Measurements from ENCODE around the gene LMX1B.
A peak's percentile ranks its signal among the peaks of the same experiment; 100 is the strongest.
"Not testable (repeated sequence)": the region's sequence is repeated elsewhere in the genome, so short reads cannot be mapped to it uniquely, and the experiment has no call there.

LMX1B gene

DNA sequence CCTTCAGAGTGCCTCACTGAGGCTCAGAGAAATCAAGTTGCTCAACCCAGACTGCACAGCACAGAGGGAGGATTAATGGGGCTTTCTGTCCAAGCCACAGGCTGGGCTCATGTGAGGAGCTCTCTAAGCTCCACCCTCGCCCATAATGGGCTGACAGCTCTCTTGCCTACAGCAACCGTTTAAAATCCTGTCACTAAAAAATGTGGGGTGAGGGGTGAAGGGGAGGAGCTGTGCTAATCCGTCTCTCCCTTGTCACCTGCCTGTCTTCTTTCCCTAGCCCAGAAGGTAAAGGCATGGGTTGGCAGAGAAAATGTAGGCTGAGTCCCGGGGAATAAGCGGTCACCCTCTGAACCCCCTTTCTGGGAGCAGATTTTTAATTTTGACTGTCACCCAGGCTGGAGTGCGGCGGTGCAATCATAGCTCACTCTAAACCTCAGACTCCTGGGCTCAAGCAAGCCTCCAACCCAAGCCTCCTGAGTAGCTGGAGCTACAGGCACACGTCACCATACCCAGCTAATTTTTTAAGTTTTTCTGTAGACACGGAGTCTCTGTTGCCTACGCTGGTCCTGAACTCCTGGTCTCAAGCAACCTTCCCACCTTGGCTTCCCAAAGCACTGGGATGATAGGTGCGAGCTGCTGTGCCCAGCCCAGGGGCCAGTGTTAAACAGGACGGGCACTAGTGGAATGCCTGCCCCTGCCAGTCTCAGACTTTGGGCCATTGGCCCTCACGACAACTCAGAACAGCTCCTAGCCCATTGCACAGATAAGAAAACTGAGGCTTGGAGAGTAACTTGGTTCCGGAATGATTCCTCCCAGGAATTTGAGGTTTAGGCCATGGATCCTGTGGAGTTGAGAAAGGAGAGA is 89.5 kb downstream of the LMX1B start:
- no peaks in the 10 kb centered on the region for H3K9me3 ChIP-seq (ENCODE audit: low read depth, low read length)
- H3K4me3 ChIP-seq = no peak overlapping the region
- no peak overlapping the region for H3K27ac ChIP-seq
- H3K9ac ChIP-seq (ENCODE audit: insufficient read length) = no peak overlapping the region
- no peaks in the 10 kb centered on the region for H3K36me3 ChIP-seq (ENCODE audit: insufficient read depth, low read length)
- DNase-seq (ENCODE audit: low read depth, low spot score) = no peak
- TF ChIP-seq EZH2 (IDR thresholded peaks at IDR 0.05) (no peak), FOXP2 (optimal IDR thresholded peaks at IDR 0.05; ENCODE audit: control extremely low read depth, extremely low read length, insufficient read depth) (no peak), POLR2AphosphoS5 (IDR thresholded peaks at IDR 0.05; ENCODE audit: borderline replicate concordance, low read depth, low read length) (no peak)

DNA sequence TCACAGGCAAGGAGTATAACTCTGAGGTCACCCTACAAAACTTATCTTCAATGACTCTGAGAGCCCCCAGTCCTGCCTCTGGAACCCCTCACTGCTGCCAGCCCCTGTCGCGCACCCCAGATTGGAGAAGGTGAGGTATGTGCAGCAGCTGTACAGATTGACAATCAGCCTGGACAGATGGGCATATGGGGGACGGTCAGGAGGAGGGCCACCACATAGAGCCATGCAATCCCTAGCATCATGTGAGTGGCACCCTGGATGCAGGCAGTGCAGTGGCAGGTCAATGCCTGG is 90.1 kb downstream of the LMX1B start:
- H3K27ac ChIP-seq = no peak overlapping the region
- no peak overlapping the region for H3K4me3 ChIP-seq
- H3K9me3 ChIP-seq (ENCODE audit: low read depth, low read length) = no peaks in the 10 kb centered on the region
- no peak for DNase-seq (ENCODE audit: low read depth, low spot score)
- no peak overlapping the region for H3K9ac ChIP-seq (ENCODE audit: insufficient read length)
- no peak for TF ChIP-seq EZH2 (IDR thresholded peaks at IDR 0.05)
- no peak for TF ChIP-seq FOXP2 (optimal IDR thresholded peaks at IDR 0.05; ENCODE audit: control extremely low read depth, extremely low read length, insufficient read depth)
- TF ChIP-seq POLR2AphosphoS5 (IDR thresholded peaks at IDR 0.05; ENCODE audit: borderline replicate concordance, low read depth, low read length) = no peak
- H3K36me3 ChIP-seq (ENCODE audit: insufficient read depth, low read length) = no peaks in the 10 kb centered on the region

DNA sequence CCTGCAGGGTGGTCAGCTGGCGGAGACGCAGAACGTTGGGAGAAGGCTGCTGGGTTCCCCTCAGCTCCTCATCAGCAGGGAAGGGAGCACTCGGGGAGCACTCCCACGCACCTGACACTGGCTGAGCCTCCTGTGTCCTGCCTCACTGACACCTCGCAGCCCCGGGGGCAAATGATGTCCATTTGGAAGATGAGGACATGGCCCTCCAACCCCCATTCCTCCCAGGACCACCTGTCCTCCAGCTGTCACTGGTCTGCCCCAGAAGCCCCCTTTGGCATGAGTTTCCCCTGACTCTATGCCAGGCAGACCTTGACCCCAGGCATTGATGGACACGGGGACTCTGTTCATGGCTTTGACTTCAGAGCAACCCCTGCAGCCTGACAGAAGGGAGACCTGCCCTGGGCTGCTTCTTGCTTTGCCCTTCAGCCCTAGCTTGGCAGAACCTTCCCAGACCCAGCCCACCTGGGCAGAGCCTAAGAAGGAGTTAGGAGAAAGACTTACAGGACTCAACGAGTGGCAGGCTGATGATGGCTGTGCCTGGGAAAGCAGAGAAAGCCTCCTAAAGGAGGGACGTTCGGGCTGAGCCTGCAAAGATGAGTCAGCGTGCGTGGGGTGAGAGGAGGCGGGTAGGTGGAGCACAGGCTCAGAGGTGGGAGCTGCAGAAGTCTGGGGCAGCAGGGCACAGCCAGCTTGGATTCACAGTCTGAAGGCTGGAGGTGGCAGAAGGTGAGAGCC is 90.6 kb downstream of the LMX1B start:
- no peak overlapping the region for H3K9ac ChIP-seq (ENCODE audit: insufficient read length)
- TF ChIP-seq EZH2 (IDR thresholded peaks at IDR 0.05) (no peak), FOXP2 (optimal IDR thresholded peaks at IDR 0.05; ENCODE audit: control extremely low read depth, extremely low read length, insufficient read depth) (no peak), POLR2AphosphoS5 (IDR thresholded peaks at IDR 0.05; ENCODE audit: borderline replicate concordance, low read depth, low read length) (no peak)
- H3K4me3 ChIP-seq = peak overlapping the region; percentile 72; the same call in 1 of the 2 replicates
- no peak overlapping the region for H3K27ac ChIP-seq
- H3K9me3 ChIP-seq (ENCODE audit: low read depth, low read length) = no peaks in the 10 kb centered on the region
- no peaks in the 10 kb centered on the region for H3K36me3 ChIP-seq (ENCODE audit: insufficient read depth, low read length)
- DNase-seq (ENCODE audit: low read depth, low spot score) = no peak

DNA sequence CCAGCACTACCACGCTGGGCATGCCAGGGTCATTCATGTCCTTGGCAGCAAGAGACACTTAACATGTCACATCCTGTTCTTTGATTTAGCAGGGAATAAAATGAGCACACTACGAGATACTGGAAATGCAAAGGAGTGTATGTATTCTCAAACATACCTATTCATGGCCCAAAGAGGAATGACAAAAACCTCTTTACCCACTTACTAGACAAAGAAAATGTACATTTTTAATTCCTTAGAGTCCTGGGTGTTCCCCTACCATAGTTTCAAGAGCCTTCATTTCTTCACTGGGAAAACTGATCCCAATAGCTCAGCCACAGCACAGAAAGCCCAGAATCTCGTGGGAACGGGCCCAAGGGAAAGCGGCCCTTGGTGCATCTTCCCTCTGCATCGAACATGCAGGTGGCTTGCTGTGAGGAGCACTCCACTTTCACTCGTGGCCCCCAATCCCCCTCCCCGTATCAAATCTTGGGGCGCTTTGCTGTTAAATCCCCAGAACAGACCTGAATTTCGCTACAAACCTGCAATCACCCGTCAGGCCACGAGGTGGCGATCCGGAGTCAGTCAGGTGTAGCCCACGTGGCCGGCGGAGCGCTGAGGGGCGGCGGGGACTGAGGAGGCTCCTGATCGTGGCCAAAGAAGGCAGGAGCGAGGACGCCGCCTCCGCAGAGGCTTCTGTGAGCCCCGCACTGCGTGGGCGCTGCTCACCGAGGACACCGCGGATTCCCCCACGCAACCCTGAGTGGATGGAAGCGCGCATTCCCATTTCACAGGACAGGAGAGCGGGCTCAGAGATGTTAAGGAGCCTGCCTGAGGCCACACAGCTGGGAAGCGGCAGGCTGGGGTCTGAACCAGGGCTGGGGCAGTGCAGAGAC is 91.4 kb downstream of the LMX1B start:
- Histone ChIP-seq H3K36me3 (ENCODE audit: insufficient read depth, low read length) (no peaks in the 10 kb centered on the region), H3K9me3 (ENCODE audit: low read depth, low read length) (no peaks in the 10 kb centered on the region), H3K9ac (ENCODE audit: insufficient read length) (no peak overlapping the region), H3K4me3 (peak overlapping the region; percentile 72), H3K27ac (no peak overlapping the region)
- TF ChIP-seq FOXP2 (optimal IDR thresholded peaks at IDR 0.05; ENCODE audit: control extremely low read depth, extremely low read length, insufficient read depth) = no peak
- TF ChIP-seq EZH2 (IDR thresholded peaks at IDR 0.05) = no peak
- no peak for TF ChIP-seq POLR2AphosphoS5 (IDR thresholded peaks at IDR 0.05; ENCODE audit: borderline replicate concordance, low read depth, low read length)
- DNase-seq (ENCODE audit: low read depth, low spot score) = no peak

DNA sequence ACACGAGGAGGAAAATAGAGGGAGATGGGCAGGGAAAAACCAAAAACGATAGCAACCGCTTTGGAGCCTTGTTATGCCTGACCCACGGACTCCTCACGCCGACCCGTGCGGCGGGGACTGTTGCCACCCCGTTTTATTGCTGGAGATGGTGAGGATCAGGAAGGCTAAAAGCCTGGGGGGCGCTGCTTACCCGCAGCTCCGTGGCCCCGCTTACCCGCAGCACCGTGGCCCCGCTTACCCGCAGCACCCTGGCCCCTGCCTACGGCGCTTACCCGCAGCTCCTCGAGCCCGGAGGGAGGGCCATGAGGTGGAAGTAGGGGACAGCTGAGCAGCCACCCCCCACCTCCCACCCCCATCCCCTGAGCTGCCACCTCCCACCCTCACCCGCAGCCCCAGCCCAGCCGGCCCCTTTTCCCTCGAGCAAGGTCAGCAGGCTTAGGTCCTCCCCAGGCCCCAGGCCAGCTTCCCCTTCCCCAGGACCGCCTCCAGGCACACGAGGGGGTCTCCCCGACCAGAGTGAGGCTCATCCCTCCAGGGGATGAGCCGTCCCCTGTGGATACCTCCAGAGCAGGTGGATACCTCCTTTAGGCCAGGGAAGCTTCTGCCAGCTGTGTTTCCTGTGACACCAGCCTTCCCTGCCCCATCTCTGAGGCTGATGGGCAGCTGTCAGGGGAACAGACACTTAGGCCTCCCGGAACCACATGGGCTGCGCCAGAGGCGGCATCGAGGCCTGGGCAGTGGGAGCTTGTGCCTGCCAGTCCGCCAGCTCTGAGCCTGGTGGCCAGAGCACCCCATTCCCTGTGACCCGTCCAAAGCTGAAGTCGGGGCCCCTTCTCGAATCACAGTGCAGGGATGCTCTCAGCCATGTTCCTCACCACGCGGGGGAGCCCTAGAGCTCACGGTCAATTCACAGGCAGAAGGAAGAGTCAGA is 92.3 kb downstream of the LMX1B start:
- no peak for TF ChIP-seq EZH2 (IDR thresholded peaks at IDR 0.05)
- no peak for TF ChIP-seq POLR2AphosphoS5 (IDR thresholded peaks at IDR 0.05; ENCODE audit: borderline replicate concordance, low read depth, low read length)
- TF ChIP-seq FOXP2 (optimal IDR thresholded peaks at IDR 0.05; ENCODE audit: control extremely low read depth, extremely low read length, insufficient read depth) = no peak
- Histone ChIP-seq H3K4me3 (peak overlapping the region; percentile 72), H3K36me3 (ENCODE audit: insufficient read depth, low read length) (no peaks in the 10 kb centered on the region), H3K9me3 (ENCODE audit: low read depth, low read length) (no peaks in the 10 kb centered on the region), H3K27ac (no peak overlapping the region), H3K9ac (ENCODE audit: insufficient read length) (no peak overlapping the region)
- DNase-seq (ENCODE audit: low read depth, low spot score) = no peak

DNA sequence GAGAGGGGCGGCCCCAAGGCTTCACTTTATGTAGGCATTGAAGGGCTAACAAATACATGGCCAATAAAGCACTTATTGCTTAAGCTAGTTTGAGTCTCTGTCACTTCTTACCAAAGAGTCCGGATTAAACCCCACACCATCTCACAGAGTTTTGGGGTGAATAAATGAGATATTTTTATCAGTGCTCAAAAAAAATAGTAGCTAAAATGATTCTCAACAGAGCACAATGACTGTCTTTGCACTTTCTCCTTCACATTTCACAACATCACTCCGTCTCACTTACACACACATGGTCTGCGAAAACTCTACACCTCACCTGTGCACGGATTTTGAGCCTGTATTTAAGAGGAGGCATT is 92.9 kb downstream of the LMX1B start:
- H3K36me3 ChIP-seq (ENCODE audit: insufficient read depth, low read length) = no peaks in the 10 kb centered on the region
- H3K9me3 ChIP-seq (ENCODE audit: low read depth, low read length) = no peaks in the 10 kb centered on the region
- H3K4me3 ChIP-seq = no peak overlapping the region
- no peak for DNase-seq (ENCODE audit: low read depth, low spot score)
- no peak overlapping the region for H3K9ac ChIP-seq (ENCODE audit: insufficient read length)
- no peak for TF ChIP-seq POLR2AphosphoS5 (IDR thresholded peaks at IDR 0.05; ENCODE audit: borderline replicate concordance, low read depth, low read length)
- TF ChIP-seq FOXP2 (optimal IDR thresholded peaks at IDR 0.05; ENCODE audit: control extremely low read depth, extremely low read length, insufficient read depth) = no peak
- no peak for TF ChIP-seq EZH2 (IDR thresholded peaks at IDR 0.05)
- no peak overlapping the region for H3K27ac ChIP-seq

DNA sequence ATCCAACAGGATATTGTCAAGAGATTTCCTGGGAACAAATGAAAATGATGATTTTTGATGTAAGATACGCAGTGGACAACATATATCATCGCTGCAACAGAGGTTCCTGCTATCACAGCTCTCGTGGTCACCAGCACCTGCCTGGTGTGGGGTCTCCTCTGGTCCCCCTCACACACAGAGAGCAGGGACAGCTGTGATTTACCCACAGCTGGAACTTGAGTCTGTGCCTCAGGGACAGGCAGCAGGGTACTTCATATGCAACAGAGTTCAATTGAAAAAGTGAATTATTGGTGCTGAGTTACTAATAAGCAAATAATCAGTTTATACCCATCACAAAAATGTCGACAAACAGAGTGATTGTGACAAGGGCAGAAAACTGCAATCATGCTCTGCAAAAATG is 93.4 kb downstream of the LMX1B start:
- Histone ChIP-seq H3K36me3 (ENCODE audit: insufficient read depth, low read length) (no peaks in the 10 kb centered on the region), H3K4me3 (no peak overlapping the region), H3K9ac (ENCODE audit: insufficient read length) (no peak overlapping the region), H3K9me3 (ENCODE audit: low read depth, low read length) (no peaks in the 10 kb centered on the region), H3K27ac (no peak overlapping the region)
- TF ChIP-seq FOXP2 (optimal IDR thresholded peaks at IDR 0.05; ENCODE audit: control extremely low read depth, extremely low read length, insufficient read depth) (no peak), EZH2 (IDR thresholded peaks at IDR 0.05) (no peak), POLR2AphosphoS5 (IDR thresholded peaks at IDR 0.05; ENCODE audit: borderline replicate concordance, low read depth, low read length) (no peak)
- no peak for DNase-seq (ENCODE audit: low read depth, low spot score)

DNA sequence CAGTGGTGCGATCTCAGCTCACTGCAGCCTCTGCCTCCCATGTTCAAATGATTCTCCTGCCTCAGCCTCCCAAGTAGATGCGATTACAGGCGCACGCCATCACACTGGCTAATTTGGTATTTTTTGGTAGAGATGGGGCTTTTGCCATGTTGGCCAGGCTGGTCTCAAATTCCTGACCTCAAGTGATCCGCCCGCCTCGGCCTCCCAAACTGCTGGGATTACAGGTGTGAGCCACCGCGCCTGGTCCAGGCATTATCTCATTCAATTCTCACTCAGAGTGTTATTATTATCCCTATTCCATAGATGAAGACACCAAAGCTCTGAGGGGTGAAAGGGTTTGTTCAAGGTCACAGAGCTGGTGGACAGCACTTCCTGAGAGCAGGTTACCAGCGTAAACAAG is 94.0 kb downstream of the LMX1B start:
- not testable (repeated sequence) for H3K4me3 ChIP-seq; H3K9me3 ChIP-seq (ENCODE audit: low read depth, low read length); H3K27ac ChIP-seq; DNase-seq (ENCODE audit: low read depth, low spot score); H3K9ac ChIP-seq (ENCODE audit: insufficient read length); H3K36me3 ChIP-seq (ENCODE audit: insufficient read depth, low read length)

Measured in SK-N-MC (cell line).